ENCODE data around the gene NOTO.

NOTO gene

GRCh38 chr2:73243884-73244570, 41.7 kb downstream of the NOTO start:
- ATAC-seq (ENCODE audit: low read depth) = peak; percentile 94
- peaks cover 96% of the 10 kb centered on the region for H3K36me3 ChIP-seq (ENCODE audit: low read depth)
- peak; percentile 87 for DNase-seq (ENCODE audit: low spot score)
- peaks cover 9% of the 10 kb centered on the region for H3K4me1 ChIP-seq (ENCODE audit: insufficient read depth, poor library complexity, severe bottlenecking)
- H3K27ac ChIP-seq (ENCODE audit: poor library complexity, severe bottlenecking) = peak overlapping the region; percentile 26
- no peak overlapping the region for H3K4me3 ChIP-seq (ENCODE audit: severe bottlenecking)
- TF ChIP-seq, protein P1, sequence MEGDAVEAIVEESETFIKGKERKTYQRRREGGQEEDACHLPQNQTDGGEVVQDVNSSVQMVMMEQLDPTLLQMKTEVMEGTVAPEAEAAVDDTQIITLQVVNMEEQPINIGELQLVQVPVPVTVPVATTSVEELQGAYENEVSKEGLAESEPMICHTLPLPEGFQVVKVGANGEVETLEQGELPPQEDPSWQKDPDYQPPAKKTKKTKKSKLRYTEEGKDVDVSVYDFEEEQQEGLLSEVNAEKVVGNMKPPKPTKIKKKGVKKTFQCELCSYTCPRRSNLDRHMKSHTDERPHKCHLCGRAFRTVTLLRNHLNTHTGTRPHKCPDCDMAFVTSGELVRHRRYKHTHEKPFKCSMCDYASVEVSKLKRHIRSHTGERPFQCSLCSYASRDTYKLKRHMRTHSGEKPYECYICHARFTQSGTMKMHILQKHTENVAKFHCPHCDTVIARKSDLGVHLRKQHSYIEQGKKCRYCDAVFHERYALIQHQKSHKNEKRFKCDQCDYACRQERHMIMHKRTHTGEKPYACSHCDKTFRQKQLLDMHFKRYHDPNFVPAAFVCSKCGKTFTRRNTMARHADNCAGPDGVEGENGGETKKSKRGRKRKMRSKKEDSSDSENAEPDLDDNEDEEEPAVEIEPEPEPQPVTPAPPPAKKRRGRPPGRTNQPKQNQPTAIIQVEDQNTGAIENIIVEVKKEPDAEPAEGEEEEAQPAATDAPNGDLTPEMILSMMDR (IDR thresholded peaks at IDR 0.05; ENCODE audit: poor library complexity, severe bottlenecking) = no peak
- H3K9me3 ChIP-seq (ENCODE audit: severe bottlenecking) = no peaks in the 10 kb centered on the region
- no peaks in the 10 kb centered on the region for H3K27me3 ChIP-seq (ENCODE audit: insufficient read depth, poor library complexity, severe bottlenecking)

DNA sequence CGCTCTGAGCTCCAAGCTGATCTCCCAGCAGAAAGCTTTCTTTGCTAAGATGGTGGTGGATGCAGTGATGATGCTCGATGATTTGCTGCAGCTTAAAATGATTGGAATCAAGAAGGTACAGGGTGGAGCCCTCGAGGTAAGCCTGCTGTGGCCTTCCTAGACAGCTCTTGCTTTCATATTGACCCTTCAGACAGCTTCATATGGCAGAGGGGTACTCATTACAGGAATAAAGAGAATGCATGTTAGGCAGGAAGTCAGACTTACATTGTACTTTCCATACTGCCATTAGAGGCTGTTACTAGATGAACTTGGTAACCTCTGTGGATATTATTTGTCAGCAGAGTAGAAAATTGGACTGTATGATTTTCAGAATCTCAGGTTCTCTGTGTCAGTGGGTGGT, 42.2 kb downstream of the NOTO start:
- no peak for ATAC-seq (ENCODE audit: low read depth)
- no peak for DNase-seq (ENCODE audit: low spot score)
- peaks cover 8% of the 10 kb centered on the region for H3K4me1 ChIP-seq (ENCODE audit: insufficient read depth, poor library complexity, severe bottlenecking)
- H3K27me3 ChIP-seq (ENCODE audit: insufficient read depth, poor library complexity, severe bottlenecking) = no peaks in the 10 kb centered on the region
- no peak overlapping the region for H3K4me3 ChIP-seq (ENCODE audit: severe bottlenecking)
- H3K36me3 ChIP-seq (ENCODE audit: low read depth) = peaks cover 96% of the 10 kb centered on the region
- H3K9me3 ChIP-seq (ENCODE audit: severe bottlenecking) = no peaks in the 10 kb centered on the region
- H3K27ac ChIP-seq (ENCODE audit: poor library complexity, severe bottlenecking) = peak overlapping the region; percentile 26
- TF ChIP-seq, protein P1 (IDR thresholded peaks at IDR 0.05; ENCODE audit: poor library complexity, severe bottlenecking) = no peak

DNA sequence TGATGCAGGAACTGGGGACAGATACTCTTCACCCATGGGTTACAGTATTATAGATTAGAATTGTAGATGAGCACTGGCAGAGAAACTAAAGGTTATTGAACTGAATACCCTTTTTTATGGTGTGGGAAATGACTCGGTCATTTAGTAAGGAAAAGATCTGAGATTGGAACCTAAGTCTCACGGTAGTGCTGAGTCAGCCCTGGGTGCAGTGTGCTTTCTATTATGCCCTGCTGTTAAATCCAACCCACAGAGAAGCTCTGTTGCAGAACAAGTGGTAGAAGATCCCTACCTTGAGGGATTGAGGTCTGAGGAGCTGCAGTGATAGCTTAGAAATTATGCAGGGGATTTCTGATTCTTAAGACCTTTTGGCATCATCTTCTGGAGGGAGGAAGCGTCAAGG, 44.5 kb downstream of the NOTO start:
- no peak overlapping the region for H3K27ac ChIP-seq (ENCODE audit: poor library complexity, severe bottlenecking)
- no peaks in the 10 kb centered on the region for H3K27me3 ChIP-seq (ENCODE audit: insufficient read depth, poor library complexity, severe bottlenecking)
- H3K36me3 ChIP-seq (ENCODE audit: low read depth) = peaks cover 93% of the 10 kb centered on the region
- peaks cover 8% of the 10 kb centered on the region for H3K4me1 ChIP-seq (ENCODE audit: insufficient read depth, poor library complexity, severe bottlenecking)
- H3K4me3 ChIP-seq (ENCODE audit: severe bottlenecking) = no peak overlapping the region
- H3K9me3 ChIP-seq (ENCODE audit: severe bottlenecking) = no peaks in the 10 kb centered on the region
- no peak for ATAC-seq (ENCODE audit: low read depth)
- TF ChIP-seq, protein P1 (IDR thresholded peaks at IDR 0.05; ENCODE audit: poor library complexity, severe bottlenecking) = no peak
- no peak for DNase-seq (ENCODE audit: low spot score)

DNA sequence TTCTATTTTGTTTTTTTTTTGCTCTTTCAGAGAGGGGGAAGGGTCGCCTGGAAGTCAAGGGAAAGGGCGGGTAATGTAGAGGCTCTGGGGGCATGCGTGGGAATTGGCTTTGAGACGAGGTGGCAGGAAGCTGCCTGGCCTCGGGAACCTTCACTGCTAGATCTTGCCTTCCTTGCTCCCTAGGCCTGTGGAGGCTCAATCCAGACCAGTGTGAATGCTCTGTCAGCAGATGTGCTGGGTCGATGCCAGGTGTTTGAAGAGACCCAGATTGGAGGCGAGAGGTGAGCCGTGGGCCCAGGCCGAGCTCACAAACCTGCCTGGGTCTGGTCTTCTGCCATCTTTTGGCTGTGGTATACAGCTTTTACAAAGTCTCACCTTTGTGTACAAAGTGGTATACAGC, 47.3 kb downstream of the NOTO start:
- TF ChIP-seq, protein P1 (IDR thresholded peaks at IDR 0.05; ENCODE audit: poor library complexity, severe bottlenecking) = no peak
- ATAC-seq (ENCODE audit: low read depth) (no peak), DNase-seq (ENCODE audit: low spot score) (no peak)
- H3K27me3 ChIP-seq (ENCODE audit: insufficient read depth, poor library complexity, severe bottlenecking) = no peaks in the 10 kb centered on the region
- H3K36me3 ChIP-seq (ENCODE audit: low read depth) = peaks cover 94% of the 10 kb centered on the region
- H3K4me1 ChIP-seq (ENCODE audit: insufficient read depth, poor library complexity, severe bottlenecking) = peaks cover 3% of the 10 kb centered on the region
- H3K9me3 ChIP-seq (ENCODE audit: severe bottlenecking) = no peaks in the 10 kb centered on the region
- H3K4me3 ChIP-seq (ENCODE audit: severe bottlenecking) = no peak overlapping the region
- H3K27ac ChIP-seq (ENCODE audit: poor library complexity, severe bottlenecking) = no peak overlapping the region
